GM12891 (cell line): ENCODE results near the gene HABP2.

ENCODE experiments used
- PAX5 ChIP-seq: IDR thresholded peaks from 2 replicates; pipeline ENCODE4 v1.6.1; 2011; ENCODE audit warnings: low read length, moderate library complexity, mild to moderate bottlenecking; ENCODE audit not compliant: insufficient read depth, severe bottlenecking
- POLR2A ChIP-seq: IDR thresholded peaks from 2 replicates; pipeline ENCODE4 v1.6.1; 2011; ENCODE audit warnings: low read depth, low read length, control low read depth
- POLR2AphosphoS5 ChIP-seq: IDR thresholded peaks from 2 replicates; pipeline ENCODE4 v1.6.1; 2011; ENCODE audit warnings: low read depth, low read length, control low read depth
- POU2F2 ChIP-seq: IDR thresholded peaks from 2 replicates; pipeline ENCODE4 v1.6.1; 2011; ENCODE audit warnings: low read depth, mild to moderate bottlenecking, control low read depth, low read length, moderate library complexity
- SPI1 ChIP-seq: IDR thresholded peaks from 2 replicates; pipeline ENCODE4 v1.6.1; 2011; ENCODE audit warnings: low read depth, low read length, control low read depth
- TAF1 ChIP-seq: IDR thresholded peaks from 2 replicates; pipeline ENCODE4 v1.6.1; 2011; ENCODE audit warnings: low read depth, low read length, control low read depth

DNA sequence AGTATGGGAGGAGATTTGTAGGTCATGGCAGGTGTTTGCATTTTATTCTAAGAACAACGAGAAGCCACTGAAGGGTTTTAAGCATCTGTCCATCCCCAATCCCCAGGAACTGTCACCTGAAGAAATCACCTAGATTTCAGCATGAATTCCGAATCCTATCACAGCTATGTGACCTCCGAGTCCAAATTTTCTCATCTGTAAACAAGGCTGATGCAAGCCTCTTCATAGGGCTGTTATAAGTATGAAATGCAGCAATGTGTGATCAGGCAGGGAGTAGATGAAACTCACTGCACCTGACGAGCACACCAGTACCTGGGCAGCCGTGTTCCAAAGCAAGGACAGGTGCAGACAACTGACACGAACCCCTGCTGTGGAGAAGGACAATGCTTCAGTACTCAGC is 14.0 kb downstream of the HABP2 start:
- TF ChIP-seq POLR2A (no peak), POLR2AphosphoS5 (no peak), TAF1 (no peak), SPI1 (no peak), POU2F2 (no peak), PAX5 (no peak)
